Measurements from ENCODE around the gene FAM161A.
A peak's percentile ranks its signal among the peaks of the same experiment; 100 is the strongest.
"Not testable (repeated sequence)": the region's sequence is repeated elsewhere in the genome, so short reads cannot be mapped to it uniquely, and the experiment has no call there.

FAM161A gene

GRCh38 chr2:61833971-61834370 is 19.9 kb downstream of the FAM161A start:
- no peak for DNase-seq

GRCh38 chr2:61832183-61832841 is 21.5 kb downstream of the FAM161A start:
- no peak for DNase-seq

GRCh38 chr2:61822255-61822654 is 31.6 kb downstream of the FAM161A start:
- DNase-seq: no peak

GRCh38 chr2:61816480-61817355 is 37.1 kb downstream of the FAM161A start:
- no peak for DNase-seq

- DNase-seq: no peak
These were observed 39.2 kb downstream of the FAM161A start for GRCh38 chr2:61814539-61815160.

GRCh38 chr2:61813314-61813713 is 40.5 kb downstream of the FAM161A start:
- not testable (repeated sequence) for DNase-seq

GRCh38 chr2:61811821-61812220 is 42.0 kb downstream of the FAM161A start:
- no peak for DNase-seq

- DNase-seq: not testable (repeated sequence)
These were observed 43.7 kb downstream of the FAM161A start for GRCh38 chr2:61810203-61810602.

- DNase-seq: not testable (repeated sequence)
These were observed 45.2 kb downstream of the FAM161A start for GRCh38 chr2:61808693-61809092.

- peak; percentile 23 for DNase-seq
These were observed 46.7 kb downstream of the FAM161A start for GRCh38 chr2:61807036-61807757.

GRCh38 chr2:61802548-61802947 is 51.3 kb downstream of the FAM161A start:
- no peak for DNase-seq

GRCh38 chr2:61799099-61799498 is 54.8 kb downstream of the FAM161A start:
- DNase-seq: no peak

- not testable (repeated sequence) for DNase-seq
These were observed 56.4 kb downstream of the FAM161A start for GRCh38 chr2:61797446-61797845.

- no peak for DNase-seq
These were observed 58.5 kb downstream of the FAM161A start for GRCh38 chr2:61795408-61795807.

- DNase-seq: peak; percentile 80
These were observed 60.4 kb downstream of the FAM161A start for GRCh38 chr2:61793389-61793836.

- no peak for DNase-seq
These were observed 61.4 kb downstream of the FAM161A start for GRCh38 chr2:61792355-61792890.

- DNase-seq: no peak
These were observed 63.9 kb downstream of the FAM161A start for GRCh38 chr2:61789807-61790602.

- no peak for DNase-seq
These were observed 65.8 kb downstream of the FAM161A start for GRCh38 chr2:61787941-61788563.

- no peak for DNase-seq
These were observed 67.0 kb downstream of the FAM161A start for GRCh38 chr2:61786876-61787275.

- DNase-seq: no peak
These were observed 68.3 kb downstream of the FAM161A start for GRCh38 chr2:61785583-61785982.

GRCh38 chr2:61784643-61785042 is 69.2 kb downstream of the FAM161A start:
- peak; percentile 15 for DNase-seq

Data from activated CD4-positive, alpha-beta T cell treated with anti-CD3 and anti-CD28 coated beads, Interleukin-10, Interleukin-2, amounts not matched to agents 100 ng/mL and 50 ng/mL, durations not matched to agents 16 hours and 8 hours (primary cell).